Heart right ventricle (tissue), 16 donors: ENCODE results near the gene PROSER1. TPM values are rescaled to one million over a fixed set of nuclear protein-coding genes. Genes with fewer than 3 reads are reported as not detected.

ENCODE experiments used
- ATAC-seq, 8 donors: fragments of 200-7000 bp; cut with Tn5 transposase; one replicate each; pipeline ENCODE4 v1.9.1; 2020; ENCODE audit warnings: mild to moderate bottlenecking in 8 of 8, moderate library complexity in 8 of 8, moderate number of reproducible peaks in 1 of 8
- DNase-seq, 2 donors: peaks; one replicate each; pipeline ENCODE4 v3.0.0-alpha.2; 2020
- H3K27ac ChIP-seq, 10 donors: fragments of 200-600 bp; sonication (generic) in 2 of 10; one replicate each; pipeline versions ENCODE4 v1.5.0 to v1.8.0; 2020 to 2022; ENCODE audit warnings: mild to moderate bottlenecking in 3 of 10
- H3K27me3 ChIP-seq, 7 donors: fragments of 200-600 bp; one replicate each; pipeline ENCODE4 v1.8.0; 2021 to 2022; ENCODE audit warnings: mild to moderate bottlenecking in 2 of 7
- H3K36me3 ChIP-seq, 9 donors: fragments of 200-600 bp; sonication (generic) in 1 of 9; one replicate each; pipeline versions ENCODE4 v1.5.0 to v1.8.0; 2020 to 2022; ENCODE audit warnings: mild to moderate bottlenecking in 2 of 9
- H3K4me1 ChIP-seq, 9 donors: fragments of 200-600 bp; sonication (generic) in 1 of 9; one replicate each; pipeline versions ENCODE4 v1.5.0 to v1.8.0; 2020 to 2022; ENCODE audit warnings: mild to moderate bottlenecking in 4 of 9
- H3K4me3 ChIP-seq, 10 donors: fragments of 200-600 bp; sonication (generic) in 2 of 10; one replicate each; pipeline versions ENCODE4 v1.5.0 to v1.8.0; 2020 to 2022; ENCODE audit warnings: mild to moderate bottlenecking in 7 of 10, moderate library complexity in 2 of 10
- H3K9me3 ChIP-seq, 11 donors: fragments of 200-600 bp in 10 of 11; sonication (generic) in 2 of 11; one replicate each; pipeline versions ENCODE4 v1.5.0 to v1.8.0; 2013 to 2022; ENCODE audit warnings: mild to moderate bottlenecking in 2 of 11, control low read depth in 1 of 11, moderate library complexity in 1 of 11
- WGBS, 2 donors: extraction: QIAGEN DNeasy Blood & Tissue Kit; methylation state at CpG; one replicate each; pipeline ENCODE4 v1.1.7; 2013; ENCODE audit warnings: inconsistent platforms in 1 of 2; 5-methylcytosine and 5-hydroxymethylcytosine counted together
- intact Hi-C, 10 donors: fragments of 100-400 bp; cut with DNase I; formaldehyde crosslinking; loops; one replicate each; pipeline versions ENCODE4 v1.11.1 to v1.14.2; 2022
- polyA plus RNA-seq, 2 donors: library from polyadenylated mRNA; stranded (reverse); fragments of 200-250 nt; gene quantifications; one replicate each; pipeline ENCODE4 v1.2.3, GENCODE V29; 2013
- total RNA-seq, 10 donors: library from RNA; stranded (reverse); fragmentation: NEBNext Ultra II Directional in 3 of 10; extraction: Animal tissue kit (Norgen Biotek cat#: 25700) in 3 of 10; gene quantifications; one replicate each; pipeline versions ENCODE4 v1.2.1 to v1.2.4, GENCODE V29; 2021 to 2023
- TF ChIP-seq, protein P1 (sequence below), 9 donors: fragments of 200-600 bp; sonication (generic) in 2 of 9; IDR thresholded peaks; one replicate each; pipeline versions ENCODE4 v1.5.0 to v1.8.0; 2021 to 2022; ENCODE audit warnings: antibody characterized with exemption in 9 of 9, mild to moderate bottlenecking in 5 of 9, moderate library complexity in 1 of 9
- donor health status: Arrhythmogenic right ventricular cardiomyopathy.
- donor health status: ischemic (EF 13 %, LVEDD 7.1; RV severe dilation, severe dysfunction).
- donor health status: healthy with polysubstance abuse.
- donor health status: DM: no; HTN: yes; CAD: no.
- donor health status: DM: no; HTN: no; CAD: no.
- donor health status: ischemic (EF 25% LVEDD 6.9; RV normal size, moderate dysfunction).
- donor health status: ischemic (EF 25% LVEDD 5.7; RV mildly dilated, moderate dysfunction).
- donor health status: healthy.
- donor health status: DM: yes; HTN: yes; CAD: no.
- donor health status: Ischemic cardiomyopathy.
- donor health status: ischemic (EF 35%, LVEDD 5.7; RV mildly dilated, moderate dysfunction).
- donor health status: nonischemic (EF 11% LVEDD 7.7; RV severe dilation, severe dysfunction).
- donor health status: DM: yes; HTN: yes; CAD: no.
- donor health status: PGD.
- donor health status: ischemic (EF 29% LVEDD 5.4; RV normal size, mild dysfunction).
- donor health status: nonischemic (EF 23%, LVEDD 6.1; RV moderate dilation, normal function).

The PROSER1 gene
- total and polyA plus RNA-seq, 12 donors: 5.4 to 22.4 (median 16.7) TPM

DNA sequence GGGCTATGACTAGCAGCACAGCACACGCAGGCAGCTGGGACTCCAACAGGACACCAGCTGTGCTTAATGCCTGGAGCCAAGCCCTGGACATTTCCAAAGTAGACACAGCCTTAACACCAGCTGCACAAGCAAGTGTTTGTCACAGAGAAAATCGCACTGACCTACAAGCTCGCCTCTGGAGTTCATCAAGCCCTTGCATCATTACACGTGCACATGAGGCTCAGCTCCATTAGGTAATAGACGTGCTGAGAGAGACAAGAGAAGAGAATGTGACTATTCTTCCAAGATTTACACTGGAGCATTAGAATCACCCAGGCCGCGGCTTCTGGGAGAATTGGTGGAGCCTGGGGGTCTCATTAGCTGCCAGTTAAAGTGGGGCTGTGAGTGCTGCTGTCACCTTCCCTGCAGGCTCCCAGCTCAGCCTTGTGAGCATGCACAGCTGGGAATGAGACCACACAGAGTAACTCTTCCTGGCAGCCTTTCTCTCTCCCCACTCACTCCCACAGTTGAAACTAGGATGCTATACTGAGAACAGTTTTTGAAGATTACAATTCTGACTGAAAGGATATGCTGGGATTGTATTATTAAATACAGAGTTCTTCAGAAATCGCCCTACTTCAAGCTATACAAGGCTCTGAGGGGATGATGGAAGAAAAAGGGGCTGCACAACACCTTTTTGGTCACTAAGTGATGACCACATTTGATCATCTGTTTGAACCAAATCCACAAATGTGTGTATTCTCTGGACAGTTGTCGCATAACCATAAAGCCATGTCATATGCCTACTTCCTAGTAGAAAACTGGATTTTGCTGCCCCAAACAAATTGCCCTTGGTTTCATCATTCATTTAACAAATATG is 57.8 kb downstream of the PROSER1 start:
- Histone ChIP-seq H3K27me3 (peaks cover 0 to 16% (median 0%) of the 10 kb centered on the region in 7 donors), H3K27ac (no peak overlapping the region), H3K4me1 (peaks cover 0 to 6% (median 0%) of the 10 kb centered on the region in 9 donors), H3K36me3 (no peaks in the 10 kb centered on the region), H3K9me3 (peaks cover 0 to 20% (median 7%) of the 10 kb centered on the region in 11 donors), H3K4me3 (no peak overlapping the region)
- TF ChIP-seq, protein P1, sequence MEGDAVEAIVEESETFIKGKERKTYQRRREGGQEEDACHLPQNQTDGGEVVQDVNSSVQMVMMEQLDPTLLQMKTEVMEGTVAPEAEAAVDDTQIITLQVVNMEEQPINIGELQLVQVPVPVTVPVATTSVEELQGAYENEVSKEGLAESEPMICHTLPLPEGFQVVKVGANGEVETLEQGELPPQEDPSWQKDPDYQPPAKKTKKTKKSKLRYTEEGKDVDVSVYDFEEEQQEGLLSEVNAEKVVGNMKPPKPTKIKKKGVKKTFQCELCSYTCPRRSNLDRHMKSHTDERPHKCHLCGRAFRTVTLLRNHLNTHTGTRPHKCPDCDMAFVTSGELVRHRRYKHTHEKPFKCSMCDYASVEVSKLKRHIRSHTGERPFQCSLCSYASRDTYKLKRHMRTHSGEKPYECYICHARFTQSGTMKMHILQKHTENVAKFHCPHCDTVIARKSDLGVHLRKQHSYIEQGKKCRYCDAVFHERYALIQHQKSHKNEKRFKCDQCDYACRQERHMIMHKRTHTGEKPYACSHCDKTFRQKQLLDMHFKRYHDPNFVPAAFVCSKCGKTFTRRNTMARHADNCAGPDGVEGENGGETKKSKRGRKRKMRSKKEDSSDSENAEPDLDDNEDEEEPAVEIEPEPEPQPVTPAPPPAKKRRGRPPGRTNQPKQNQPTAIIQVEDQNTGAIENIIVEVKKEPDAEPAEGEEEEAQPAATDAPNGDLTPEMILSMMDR (IDR thresholded peaks at IDR 0.05): no peak
- WGBS, 2 donors: 49 to 51% methylated on average over 9 of the region's 9 CpGs
- ATAC-seq (peak; percentile 80 to 97 (median 95)), DNase-seq (peak; percentile 22 to 61)
- intact Hi-C loops: no loop called here

DNA sequence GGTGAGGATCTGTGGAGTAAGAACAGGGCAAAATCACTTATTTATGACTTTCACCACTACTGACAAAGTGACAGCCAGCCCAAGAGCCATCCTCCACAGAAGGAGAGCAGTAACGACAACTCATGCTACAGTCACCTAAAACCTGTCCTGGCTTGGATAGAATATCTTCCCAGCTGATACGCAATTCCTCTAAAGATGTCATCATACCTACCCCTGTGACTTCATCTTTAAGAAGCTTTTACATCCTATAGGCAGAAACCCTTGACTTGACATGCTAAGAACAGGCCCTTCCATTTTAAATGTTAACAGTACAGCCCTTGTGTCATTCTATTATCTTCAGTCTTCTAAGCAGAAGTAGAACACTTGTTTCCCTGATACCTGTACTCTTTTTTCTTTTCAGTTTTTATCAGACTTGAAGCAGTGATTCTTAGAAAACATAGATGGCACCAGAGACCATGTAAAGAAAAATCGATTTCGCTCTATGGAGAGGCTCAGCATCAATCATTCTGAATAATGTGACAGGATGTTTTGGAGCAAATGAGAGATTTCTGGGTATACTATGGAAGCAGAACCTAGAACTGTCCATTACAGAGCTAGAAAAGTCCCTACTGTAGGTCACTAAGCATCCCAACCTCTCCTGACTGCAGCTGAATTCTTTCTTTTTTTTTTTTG is 67.4 kb downstream of the PROSER1 start:
- no peak for ATAC-seq
- Histone ChIP-seq H3K9me3 (no peaks in the 10 kb centered on the region), H3K27ac (no peak overlapping the region), H3K27me3 (peaks cover 0 to 9% (median 0%) of the 10 kb centered on the region in 7 donors), H3K4me3 (no peak overlapping the region), H3K4me1 (no peaks in the 10 kb centered on the region), H3K36me3 (no peaks in the 10 kb centered on the region)
- no peak for DNase-seq
- TF ChIP-seq, protein P1 (IDR thresholded peaks at IDR 0.05): peak in 2 of 9 donors; percentile 12 to 23
- intact Hi-C loops: no loop called here
- WGBS, 2 donors: 77 to 86% methylated on average over 4 of the region's 4 CpGs

DNA sequence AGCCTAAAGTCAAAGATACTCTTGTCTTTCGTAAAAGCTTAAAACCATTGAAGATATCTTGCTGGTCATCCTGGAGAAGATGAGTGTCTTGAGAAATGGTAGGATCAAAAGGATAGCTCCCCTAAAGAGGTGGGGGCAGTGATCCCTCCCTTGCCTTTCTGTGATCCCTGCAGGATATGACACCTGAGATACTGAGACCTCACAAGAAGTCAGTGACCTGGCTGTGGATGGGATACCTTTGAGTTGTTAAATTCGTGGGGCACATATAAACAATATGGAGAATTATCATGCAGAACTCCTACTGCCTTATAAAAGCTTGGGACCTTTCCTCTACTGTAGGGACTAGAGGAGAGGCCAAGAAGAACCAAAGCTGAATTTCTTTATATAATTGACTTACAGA is 68.7 kb downstream of the PROSER1 start:
- intact Hi-C loops: no loop called here
- ATAC-seq: no peak
- Histone ChIP-seq H3K4me3 (no peak overlapping the region), H3K4me1 (no peaks in the 10 kb centered on the region), H3K27ac (no peak overlapping the region), H3K9me3 (no peaks in the 10 kb centered on the region), H3K27me3 (peaks cover 0 to 15% (median 0%) of the 10 kb centered on the region in 7 donors), H3K36me3 (no peaks in the 10 kb centered on the region)
- WGBS, 2 donors: 45 to 61% methylated on average over 2 of the region's 2 CpGs
- no peak for DNase-seq
- TF ChIP-seq, protein P1 (IDR thresholded peaks at IDR 0.05): no peak

DNA sequence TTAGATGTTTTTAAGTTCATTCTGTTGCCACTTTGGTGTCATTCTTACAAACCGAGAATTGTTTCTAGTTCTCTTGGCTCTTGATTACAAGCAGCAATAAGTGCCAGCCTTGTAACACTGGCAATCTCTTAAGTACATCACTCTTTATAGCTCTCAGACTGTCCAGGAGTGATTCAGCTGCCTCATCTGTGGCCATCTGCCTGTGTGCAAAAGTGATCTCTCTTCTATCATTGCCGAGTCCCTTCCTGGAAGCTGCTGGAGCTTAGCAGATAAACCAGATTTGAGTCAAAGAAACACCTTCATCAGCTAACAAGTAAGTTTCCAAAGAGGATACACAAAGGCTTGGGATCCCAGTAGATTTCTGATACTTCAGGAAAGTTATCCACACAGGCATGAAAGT is 70.4 kb downstream of the PROSER1 start:
- Histone ChIP-seq H3K27ac (no peak overlapping the region), H3K9me3 (no peaks in the 10 kb centered on the region), H3K4me3 (no peak overlapping the region), H3K4me1 (no peaks in the 10 kb centered on the region), H3K27me3 (peaks cover 0 to 15% (median 3%) of the 10 kb centered on the region in 7 donors), H3K36me3 (no peaks in the 10 kb centered on the region)
- DNase-seq (no peak), ATAC-seq (no peak)
- TF ChIP-seq, protein P1 (IDR thresholded peaks at IDR 0.05): no peak
- intact Hi-C loops: no loop called here
- WGBS, 2 donors: 56 to 57% methylated on average over 2 of the region's 2 CpGs
